ES-I3 (cell line): ENCODE results near the gene CHRD.
"Not testable (repeated sequence)": the region's sequence is repeated elsewhere in the genome, so short reads cannot be mapped to it uniquely, and the experiment has no call there.

ENCODE experiments used
- H3K36me3 ChIP-seq: 2 replicates; pipeline ENCODE4 v1.6.1; 2013; ENCODE audit warnings: mild to moderate bottlenecking, low read length, control low read depth, moderate library complexity; ENCODE audit not compliant: insufficient read depth
- H3K4me1 ChIP-seq: 2 replicates; pipeline ENCODE4 v1.6.1; 2013; ENCODE audit warnings: mild to moderate bottlenecking, control low read depth, low read length; ENCODE audit not compliant: insufficient read depth
- H3K9ac ChIP-seq: 2 replicates; pipeline ENCODE4 v1.6.1; 2013; ENCODE audit warnings: low read depth, mild to moderate bottlenecking, low read length, moderate library complexity
- H3K9me3 ChIP-seq: 2 replicates; pipeline ENCODE4 v1.6.1; 2013; ENCODE audit warnings: mild to moderate bottlenecking, low read length, moderate library complexity; ENCODE audit not compliant: control insufficient read depth, insufficient read depth

Gene CHRD

GRCh38 chr3:184426691-184427141 is 46.9 kb downstream of the CHRD start:
- Histone ChIP-seq H3K4me1 (no peaks in the 10 kb centered on the region), H3K9ac (no peak overlapping the region), H3K36me3 (no peaks in the 10 kb centered on the region), H3K9me3 (no peaks in the 10 kb centered on the region)

- Histone ChIP-seq H3K9ac (no peak overlapping the region), H3K36me3 (no peaks in the 10 kb centered on the region), H3K9me3 (no peaks in the 10 kb centered on the region), H3K4me1 (no peaks in the 10 kb centered on the region)
Observed at GRCh38 chr3:184428561-184429175, 48.8 kb downstream of the CHRD start.

- Histone ChIP-seq H3K9ac (no peak overlapping the region), H3K4me1 (no peaks in the 10 kb centered on the region), H3K9me3 (no peaks in the 10 kb centered on the region), H3K36me3 (no peaks in the 10 kb centered on the region)
Observed at GRCh38 chr3:184429786-184430185, 49.9 kb downstream of the CHRD start.

GRCh38 chr3:184430940-184431339 is 51.1 kb downstream of the CHRD start:
- Histone ChIP-seq H3K9ac (no peak overlapping the region), H3K4me1 (no peaks in the 10 kb centered on the region), H3K9me3 (no peaks in the 10 kb centered on the region), H3K36me3 (no peaks in the 10 kb centered on the region)

GRCh38 chr3:184433178-184433577 is 53.3 kb downstream of the CHRD start:
- not testable (repeated sequence) for H3K9me3 ChIP-seq, H3K4me1 ChIP-seq, H3K9ac ChIP-seq, H3K36me3 ChIP-seq

GRCh38 chr3:184439096-184439495 is 59.2 kb downstream of the CHRD start:
- H3K36me3 ChIP-seq, result no peaks in the 10 kb centered on the region
- no peaks in the 10 kb centered on the region for H3K9me3 ChIP-seq
- H3K4me1 ChIP-seq, result 0 out of 2 replicates have a peak, but pooled peaks cover 3% of the 10 kb centered on the region
- H3K9ac ChIP-seq, result no peak overlapping the region
